ENCODE data around the gene STAT5A. TPM values are rescaled to one million over a fixed set of nuclear protein-coding genes. Genes with fewer than 3 reads are reported as not detected.
A peak's percentile ranks its signal among the peaks of the same experiment; 100 is the strongest.
"Not testable (repeated sequence)": the region's sequence is repeated elsewhere in the genome, so short reads cannot be mapped to it uniquely, and the experiment has no call there.

STAT5A gene
- total and polyA plus RNA-seq, 11 donors: 4.9 to 44.0 (median 15.6) TPM

DNA sequence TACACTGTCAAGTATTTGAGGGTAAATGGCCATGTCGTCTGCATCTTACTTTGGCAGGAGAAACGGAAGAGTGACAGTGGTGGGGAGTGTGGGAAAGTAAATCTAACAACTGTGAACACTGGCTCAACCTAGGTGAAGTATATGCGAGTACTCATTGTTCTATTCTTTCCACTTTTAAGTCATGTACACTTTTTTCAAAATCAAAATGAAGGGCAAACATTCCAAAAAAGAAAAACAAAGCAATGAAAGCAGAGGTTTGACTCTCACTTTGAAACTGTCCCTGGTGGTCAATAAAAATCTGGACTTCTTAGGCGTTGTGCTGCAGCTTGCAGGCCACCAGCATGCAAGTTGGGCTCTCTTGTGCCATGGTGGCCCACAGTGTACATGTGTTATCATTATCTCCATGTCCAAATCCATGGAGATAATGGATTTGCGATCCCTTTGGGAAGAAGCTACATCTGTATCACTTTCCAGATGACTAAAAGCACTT, 44.8 kb upstream of the STAT5A start:
- ATAC-seq: peak in 2 of 4 donors; percentile 34 to 45
- H3K27ac ChIP-seq: no peak overlapping the region

DNA sequence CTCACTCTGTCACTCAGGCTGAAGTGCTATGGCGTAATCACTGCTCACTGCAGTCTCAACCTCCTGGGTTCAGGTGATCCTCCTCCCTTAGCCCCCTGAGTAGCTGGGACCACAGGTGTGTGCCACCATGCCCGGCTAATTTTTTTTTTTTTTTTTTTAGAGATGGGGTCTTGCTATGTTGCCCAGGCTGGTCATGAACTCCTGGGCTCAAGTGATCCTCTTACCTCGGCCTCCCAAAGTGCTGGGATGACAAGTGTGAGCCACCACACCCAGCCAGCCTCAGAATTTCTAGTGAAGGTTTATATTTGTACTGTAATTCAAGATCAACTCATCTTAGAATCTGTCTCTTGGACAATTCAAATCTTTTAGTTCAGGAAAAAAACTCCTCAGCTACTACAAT, 44.2 kb upstream of the STAT5A start:
- H3K4me3 ChIP-seq; H3K27ac ChIP-seq; H3K9me3 ChIP-seq; ATAC-seq; DNase-seq; H3K36me3 ChIP-seq; H3K27me3 ChIP-seq; intact Hi-C loops (cut with DNase I): not testable (repeated sequence)
- H3K4me1 ChIP-seq: peaks cover 2 to 34% (median 18%) of the 10 kb centered on the region in 12 donors
- WGBS, 4 donors: 96 to 99% (median 98%) methylated on average over 3 of the region's 3 CpGs

More for the DNA sequence above, 44.8 kb upstream of the STAT5A start:
- TF ChIP-seq, protein P1, sequence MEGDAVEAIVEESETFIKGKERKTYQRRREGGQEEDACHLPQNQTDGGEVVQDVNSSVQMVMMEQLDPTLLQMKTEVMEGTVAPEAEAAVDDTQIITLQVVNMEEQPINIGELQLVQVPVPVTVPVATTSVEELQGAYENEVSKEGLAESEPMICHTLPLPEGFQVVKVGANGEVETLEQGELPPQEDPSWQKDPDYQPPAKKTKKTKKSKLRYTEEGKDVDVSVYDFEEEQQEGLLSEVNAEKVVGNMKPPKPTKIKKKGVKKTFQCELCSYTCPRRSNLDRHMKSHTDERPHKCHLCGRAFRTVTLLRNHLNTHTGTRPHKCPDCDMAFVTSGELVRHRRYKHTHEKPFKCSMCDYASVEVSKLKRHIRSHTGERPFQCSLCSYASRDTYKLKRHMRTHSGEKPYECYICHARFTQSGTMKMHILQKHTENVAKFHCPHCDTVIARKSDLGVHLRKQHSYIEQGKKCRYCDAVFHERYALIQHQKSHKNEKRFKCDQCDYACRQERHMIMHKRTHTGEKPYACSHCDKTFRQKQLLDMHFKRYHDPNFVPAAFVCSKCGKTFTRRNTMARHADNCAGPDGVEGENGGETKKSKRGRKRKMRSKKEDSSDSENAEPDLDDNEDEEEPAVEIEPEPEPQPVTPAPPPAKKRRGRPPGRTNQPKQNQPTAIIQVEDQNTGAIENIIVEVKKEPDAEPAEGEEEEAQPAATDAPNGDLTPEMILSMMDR (IDR thresholded peaks at IDR 0.05): no peak
- no peak for TF ChIP-seq POLR2A (IDR thresholded peaks at IDR 0.05)
- no peak overlapping the region for H3K4me3 ChIP-seq
- 73 to 78% (median 77%) methylated on average over 5 of the region's 5 CpGs for WGBS, 4 donors
- H3K4me1 ChIP-seq: peaks cover 0 to 28% (median 13%) of the 10 kb centered on the region in 12 donors
- no peaks in the 10 kb centered on the region for H3K27me3 ChIP-seq
- no peaks in the 10 kb centered on the region for H3K9me3 ChIP-seq
- DNase-seq: no peak
- intact Hi-C loops (cut with DNase I): no loop called here
- no peaks in the 10 kb centered on the region for H3K36me3 ChIP-seq

DNA sequence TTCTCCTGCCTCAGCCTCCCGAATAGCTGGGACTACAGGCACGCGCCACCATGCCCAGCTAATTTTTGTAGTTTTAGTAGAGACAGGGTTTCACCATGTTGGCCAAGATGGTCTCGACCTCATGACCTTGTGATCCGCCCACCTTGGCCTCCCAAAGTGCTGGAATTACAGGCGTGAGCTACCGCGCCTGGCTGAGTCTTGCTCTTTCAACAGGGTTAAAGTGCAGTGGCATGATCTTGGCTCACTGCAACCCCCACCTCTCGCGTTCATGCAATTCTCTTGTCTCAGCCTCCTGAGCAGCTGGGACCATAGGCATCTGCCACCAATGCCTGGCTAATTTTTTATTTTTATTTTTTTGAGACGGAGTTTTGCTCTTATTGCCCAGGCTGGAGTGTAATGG, 43.1 kb upstream of the STAT5A start:
- 95 to 98% (median 97%) methylated on average over 11 of the region's 11 CpGs for WGBS, 4 donors
- DNase-seq; H3K4me3 ChIP-seq; H3K27ac ChIP-seq; ATAC-seq; H3K9me3 ChIP-seq; H3K27me3 ChIP-seq; H3K36me3 ChIP-seq; intact Hi-C loops (cut with DNase I): not testable (repeated sequence)
- peaks cover 3 to 45% (median 24%) of the 10 kb centered on the region in 12 donors for H3K4me1 ChIP-seq

DNA sequence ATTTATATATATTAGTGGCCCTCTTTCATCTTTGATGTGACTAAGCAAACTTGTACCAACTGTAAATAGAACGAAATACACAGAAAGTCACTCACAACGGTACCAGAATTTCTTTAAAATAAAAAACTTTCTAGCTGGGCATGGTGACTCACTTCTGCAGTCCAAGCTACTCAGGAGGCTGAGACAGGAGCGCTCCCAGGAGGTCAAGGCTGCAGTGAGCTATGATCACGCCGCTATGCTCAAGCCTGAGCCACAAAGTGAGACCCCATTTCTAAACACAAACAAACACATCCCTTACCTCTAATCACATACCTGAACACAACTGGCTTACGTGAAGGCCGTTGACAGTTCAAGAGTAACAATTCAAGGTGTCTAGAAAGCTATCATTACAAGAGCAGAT, 41.8 kb upstream of the STAT5A start:
- no peaks in the 10 kb centered on the region for H3K9me3 ChIP-seq
- no peak for ATAC-seq

DNA sequence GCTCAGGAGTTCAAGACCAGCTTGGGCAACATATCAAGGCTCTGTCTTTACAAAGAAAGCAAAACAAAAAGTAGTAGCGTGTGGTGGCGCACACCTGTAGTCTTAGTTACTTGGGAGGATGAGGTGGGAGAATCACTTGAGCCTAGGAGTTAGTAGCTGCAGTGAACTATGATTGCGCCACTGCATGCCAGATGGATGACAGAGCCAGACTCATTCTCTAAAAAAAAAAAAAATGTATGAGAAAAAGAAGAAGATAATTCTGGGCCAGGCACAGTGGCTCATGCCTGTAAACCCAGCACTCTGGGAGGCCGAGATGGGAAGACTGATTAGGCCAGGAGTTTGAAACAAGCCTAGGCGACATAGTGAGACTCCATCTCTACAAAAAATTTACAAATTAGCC, 40.6 kb upstream of the STAT5A start:
- Histone ChIP-seq H3K4me1 (peaks cover 3 to 70% (median 31%) of the 10 kb centered on the region in 12 donors), H3K27me3 (no peaks in the 10 kb centered on the region), H3K36me3 (no peaks in the 10 kb centered on the region), H3K9me3 (no peaks in the 10 kb centered on the region), H3K4me3 (no peak overlapping the region), H3K27ac (peak overlapping the region; percentile 42 to 99 (median 90))
- 94 to 98% (median 95%) methylated on average over 5 of the region's 5 CpGs for WGBS, 4 donors
- no peak for TF ChIP-seq POLR2A (IDR thresholded peaks at IDR 0.05)
- TF ChIP-seq, protein P1 (IDR thresholded peaks at IDR 0.05): no peak
- intact Hi-C loops (cut with DNase I): no loop called here
- no peak for ATAC-seq
- DNase-seq: no peak

More for the DNA sequence above, 41.8 kb upstream of the STAT5A start:
- Histone ChIP-seq H3K27me3 (no peaks in the 10 kb centered on the region), H3K4me3 (no peak overlapping the region), H3K36me3 (no peaks in the 10 kb centered on the region), H3K27ac (peak overlapping the region in 3 of 12 donors; percentile 16 to 99 (median 90)), H3K4me1 (peaks cover 3 to 58% (median 25%) of the 10 kb centered on the region in 12 donors)
- TF ChIP-seq, protein P1 (IDR thresholded peaks at IDR 0.05): no peak
- no peak for TF ChIP-seq POLR2A (IDR thresholded peaks at IDR 0.05)
- DNase-seq: no peak
- intact Hi-C loops (cut with DNase I): no loop called here
- 82 to 88% (median 84%) methylated on average over 7 of the region's 7 CpGs for WGBS, 4 donors

All from heart left ventricle (tissue), 16 donors.